WTC11 (cell line): ENCODE results near the gene GABRB3. TPM values are rescaled to one million over a fixed set of nuclear protein-coding genes. Genes with fewer than 3 reads are reported as not detected.

Experiments used
- ATAC-seq: fragments of 200-7000 bp; cut with Tn5 transposase; 2 replicates; pipeline ENCODE4 v1.10.0; 2021; ENCODE audit warnings: mild to moderate bottlenecking, moderate library complexity
- CTCF ChIA-PET: fragments of 300-600 bp; sonication (Branson Sonifier 250); formaldehyde crosslinking; loops from one replicate; lab custom pipeline; 2021; ENCODE audit warnings: antibody characterized with exemption; lab: Charles Lee
- POLR2A ChIA-PET: fragments of 350-600 bp; sonication (Branson Sonifier 250); formaldehyde crosslinking; loops from one replicate; lab custom pipeline; 2021; ENCODE audit warnings: antibody characterized with exemption; lab: Charles Lee
- DNase-seq: peaks from one replicate; pipeline ENCODE4 v3.0.0; 2021; ENCODE audit warnings: low spot score
- H3K27ac Mint-ChIP-seq: 2 replicates; pipeline ENCODE4 v1.8.0; 2021; ENCODE audit warnings: mixed read lengths
- H3K27me3 Mint-ChIP-seq: 2 replicates; pipeline ENCODE4 v1.8.0; 2021; ENCODE audit warnings: low read depth, mild to moderate bottlenecking, moderate library complexity, mixed read lengths
- H3K36me3 Mint-ChIP-seq: 2 replicates; pipeline ENCODE4 v1.8.0; 2021; ENCODE audit warnings: mixed read lengths
- H3K4me1 Mint-ChIP-seq: 2 replicates; pipeline ENCODE4 v1.8.0; 2022; ENCODE audit warnings: mixed read lengths
- H3K4me3 Mint-ChIP-seq: 2 replicates; pipeline ENCODE4 v1.8.0; 2021; ENCODE audit warnings: mild to moderate bottlenecking, moderate library complexity, mixed read lengths
- H3K9me3 Mint-ChIP-seq: 2 replicates; pipeline ENCODE4 v1.8.0; 2021; ENCODE audit warnings: mixed read lengths
- ATF1 ChIP-seq: sonication (generic); formaldehyde crosslinking; IDR thresholded peaks from 2 replicates; pipeline ENCODE4 v1.8.1; 2023; ENCODE audit warnings: mild to moderate bottlenecking, moderate library complexity, missing genetic modification reagents
- ETV6 ChIP-seq: sonication (generic); formaldehyde crosslinking; IDR thresholded peaks from 2 replicates; pipeline ENCODE4 v1.8.1; 2022; ENCODE audit warnings: mild to moderate bottlenecking, missing genetic modification reagents
- FOXJ3 ChIP-seq: sonication (generic); formaldehyde crosslinking; IDR thresholded peaks from 2 replicates; pipeline ENCODE4 v1.9.0; 2021; ENCODE audit warnings: missing genetic modification reagents, mild to moderate bottlenecking, borderline replicate concordance
- GRHL2 ChIP-seq: fragments of 250-450 bp; sonication (Bioruptor Pico); IDR thresholded peaks from 2 replicates; pipeline ENCODE4 v1.8.0; 2022; ENCODE audit warnings: mild to moderate bottlenecking, moderate library complexity; ENCODE audit not compliant: insufficient replicate concordance, severe bottlenecking
- HMGA2 ChIP-seq: fragments of 250-450 bp; sonication (Bioruptor Pico); IDR thresholded peaks from 2 replicates; pipeline ENCODE4 v1.4.0; 2021; ENCODE audit warnings: mild to moderate bottlenecking, moderate library complexity
- IRF2 ChIP-seq: sonication (generic); formaldehyde crosslinking; IDR thresholded peaks from 2 replicates; pipeline ENCODE4 v1.8.0; 2022; ENCODE audit warnings: low read depth, missing genetic modification reagents, borderline replicate concordance
- TCF7 ChIP-seq: sonication (generic); formaldehyde crosslinking; IDR thresholded peaks from 2 replicates; pipeline ENCODE4 v1.8.0; 2022; ENCODE audit warnings: mild to moderate bottlenecking, low read depth, missing genetic modification reagents, moderate library complexity
- ZNF121 ChIP-seq: sonication (generic); formaldehyde crosslinking; IDR thresholded peaks from 2 replicates; pipeline ENCODE4 v1.8.0; 2023; ENCODE audit warnings: missing genetic modification reagents
- ZNF219 ChIP-seq: sonication (generic); formaldehyde crosslinking; IDR thresholded peaks from 2 replicates; pipeline ENCODE4 v1.8.0; 2023; ENCODE audit warnings: missing genetic modification reagents, mild to moderate bottlenecking, borderline replicate concordance
- ZNF416 ChIP-seq: fragments of 250-450 bp; sonication (Bioruptor Pico); IDR thresholded peaks from 2 replicates; pipeline ENCODE4 v1.9.0; 2021; ENCODE audit warnings: mild to moderate bottlenecking, inconsistent platforms
- total RNA-seq: library from RNA; stranded (reverse); gene quantifications from 3 replicates; pipeline ENCODE4 v1.2.3, GENCODE V29; 2021
- TF ChIP-seq, protein P1 (sequence below): sonication (generic); formaldehyde crosslinking; IDR thresholded peaks from 2 replicates; pipeline ENCODE4 v1.8.0; 2022; ENCODE audit warnings: mild to moderate bottlenecking, missing genetic modification reagents
- TF ChIP-seq, protein P2 (sequence below): sonication (generic); formaldehyde crosslinking; IDR thresholded peaks from 2 replicates; pipeline ENCODE4 v1.8.1; 2023; ENCODE audit warnings: mild to moderate bottlenecking, missing genetic modification reagents, borderline replicate concordance
- TF ChIP-seq, protein P3 (sequence below): sonication (generic); formaldehyde crosslinking; IDR thresholded peaks from 2 replicates; pipeline ENCODE4 v1.8.0; 2022; ENCODE audit warnings: mild to moderate bottlenecking, missing genetic modification reagents
- TF ChIP-seq, protein P4 (sequence below): sonication (generic); formaldehyde crosslinking; IDR thresholded peaks from 2 replicates; pipeline ENCODE4 v1.8.1; 2023; ENCODE audit warnings: mild to moderate bottlenecking, moderate library complexity, missing genetic modification reagents
- TF ChIP-seq, protein P5 (sequence below): sonication (generic); formaldehyde crosslinking; IDR thresholded peaks from 2 replicates; pipeline ENCODE4 v1.8.1; 2022; ENCODE audit warnings: low read depth, mild to moderate bottlenecking, moderate library complexity, missing genetic modification reagents, borderline replicate concordance
- TF ChIP-seq, protein P6 (sequence below): sonication (generic); formaldehyde crosslinking; IDR thresholded peaks from 2 replicates; pipeline ENCODE4 v1.8.0; 2022; ENCODE audit warnings: mild to moderate bottlenecking, missing genetic modification reagents

Gene GABRB3
- total RNA-seq, 1 experiment from 2014 or later, result 203 TPM

DNA sequence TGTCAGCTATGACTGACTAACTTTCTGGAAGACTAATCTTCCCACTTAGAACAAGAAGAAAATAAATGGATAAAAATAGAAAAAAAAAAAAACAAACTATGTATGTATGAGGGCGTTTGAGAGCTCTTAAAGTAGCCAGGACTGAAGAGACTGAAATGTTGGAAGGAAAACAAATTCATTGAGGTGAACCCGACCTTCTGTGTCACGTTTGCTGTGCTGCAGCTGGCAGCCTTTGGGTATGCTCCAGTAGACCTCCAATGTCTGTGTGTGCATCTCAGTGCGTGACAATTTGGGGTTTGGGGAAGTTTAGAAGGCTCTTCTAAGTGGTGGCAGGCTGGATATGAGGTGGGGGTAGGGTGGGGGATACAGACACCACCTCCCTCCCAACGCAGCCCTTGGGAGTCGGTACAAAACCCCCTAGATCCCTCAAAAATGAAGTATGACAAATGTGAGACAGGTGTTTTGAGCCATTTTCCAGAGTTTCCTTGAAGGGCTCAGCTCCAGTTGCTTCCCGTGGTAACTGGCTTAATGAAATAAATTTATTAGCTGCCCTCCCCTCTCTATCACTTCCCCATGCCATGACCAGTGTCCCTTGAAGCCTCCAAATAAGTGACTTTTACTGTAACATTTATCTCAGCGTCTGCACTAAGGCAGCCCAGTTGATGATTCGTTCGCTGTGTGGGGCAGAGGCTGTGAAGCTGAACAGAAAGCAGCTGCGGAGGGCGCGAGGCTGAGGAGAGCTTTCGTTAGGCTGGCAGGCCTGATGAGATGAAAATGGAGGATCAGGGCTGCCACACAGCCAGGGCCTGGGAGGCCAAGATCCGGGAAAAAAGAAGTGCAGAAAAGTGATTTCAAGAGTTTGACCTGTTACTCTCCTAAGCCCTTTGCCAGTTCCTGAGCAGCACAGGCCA, 34.9 kb upstream of the GABRB3 start (continued):
- TF ChIP-seq, protein P1, sequence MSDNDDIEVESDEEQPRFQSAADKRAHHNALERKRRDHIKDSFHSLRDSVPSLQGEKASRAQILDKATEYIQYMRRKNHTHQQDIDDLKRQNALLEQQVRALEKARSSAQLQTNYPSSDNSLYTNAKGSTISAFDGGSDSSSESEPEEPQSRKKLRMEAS (CRISPR knock-in tag), result no peak
- TF ChIP-seq, protein P2, sequence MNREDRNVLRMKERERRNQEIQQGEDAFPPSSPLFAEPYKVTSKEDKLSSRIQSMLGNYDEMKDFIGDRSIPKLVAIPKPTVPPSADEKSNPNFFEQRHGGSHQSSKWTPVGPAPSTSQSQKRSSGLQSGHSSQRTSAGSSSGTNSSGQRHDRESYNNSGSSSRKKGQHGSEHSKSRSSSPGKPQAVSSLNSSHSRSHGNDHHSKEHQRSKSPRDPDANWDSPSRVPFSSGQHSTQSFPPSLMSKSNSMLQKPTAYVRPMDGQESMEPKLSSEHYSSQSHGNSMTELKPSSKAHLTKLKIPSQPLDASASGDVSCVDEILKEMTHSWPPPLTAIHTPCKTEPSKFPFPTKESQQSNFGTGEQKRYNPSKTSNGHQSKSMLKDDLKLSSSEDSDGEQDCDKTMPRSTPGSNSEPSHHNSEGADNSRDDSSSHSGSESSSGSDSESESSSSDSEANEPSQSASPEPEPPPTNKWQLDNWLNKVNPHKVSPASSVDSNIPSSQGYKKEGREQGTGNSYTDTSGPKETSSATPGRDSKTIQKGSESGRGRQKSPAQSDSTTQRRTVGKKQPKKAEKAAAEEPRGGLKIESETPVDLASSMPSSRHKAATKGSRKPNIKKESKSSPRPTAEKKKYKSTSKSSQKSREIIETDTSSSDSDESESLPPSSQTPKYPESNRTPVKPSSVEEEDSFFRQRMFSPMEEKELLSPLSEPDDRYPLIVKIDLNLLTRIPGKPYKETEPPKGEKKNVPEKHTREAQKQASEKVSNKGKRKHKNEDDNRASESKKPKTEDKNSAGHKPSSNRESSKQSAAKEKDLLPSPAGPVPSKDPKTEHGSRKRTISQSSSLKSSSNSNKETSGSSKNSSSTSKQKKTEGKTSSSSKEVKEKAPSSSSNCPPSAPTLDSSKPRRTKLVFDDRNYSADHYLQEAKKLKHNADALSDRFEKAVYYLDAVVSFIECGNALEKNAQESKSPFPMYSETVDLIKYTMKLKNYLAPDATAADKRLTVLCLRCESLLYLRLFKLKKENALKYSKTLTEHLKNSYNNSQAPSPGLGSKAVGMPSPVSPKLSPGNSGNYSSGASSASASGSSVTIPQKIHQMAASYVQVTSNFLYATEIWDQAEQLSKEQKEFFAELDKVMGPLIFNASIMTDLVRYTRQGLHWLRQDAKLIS (CRISPR knock-in tag), result no peak
- TF ChIP-seq, protein P3, sequence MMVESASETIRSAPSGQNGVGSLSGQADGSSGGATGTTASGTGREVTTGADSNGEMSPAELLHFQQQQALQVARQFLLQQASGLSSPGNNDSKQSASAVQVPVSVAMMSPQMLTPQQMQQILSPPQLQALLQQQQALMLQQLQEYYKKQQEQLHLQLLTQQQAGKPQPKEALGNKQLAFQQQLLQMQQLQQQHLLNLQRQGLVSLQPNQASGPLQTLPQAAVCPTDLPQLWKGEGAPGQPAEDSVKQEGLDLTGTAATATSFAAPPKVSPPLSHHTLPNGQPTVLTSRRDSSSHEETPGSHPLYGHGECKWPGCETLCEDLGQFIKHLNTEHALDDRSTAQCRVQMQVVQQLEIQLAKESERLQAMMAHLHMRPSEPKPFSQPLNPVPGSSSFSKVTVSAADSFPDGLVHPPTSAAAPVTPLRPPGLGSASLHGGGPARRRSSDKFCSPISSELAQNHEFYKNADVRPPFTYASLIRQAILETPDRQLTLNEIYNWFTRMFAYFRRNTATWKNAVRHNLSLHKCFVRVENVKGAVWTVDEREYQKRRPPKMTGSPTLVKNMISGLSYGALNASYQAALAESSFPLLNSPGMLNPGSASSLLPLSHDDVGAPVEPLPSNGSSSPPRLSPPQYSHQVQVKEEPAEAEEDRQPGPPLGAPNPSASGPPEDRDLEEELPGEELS, result no peak

DNA sequence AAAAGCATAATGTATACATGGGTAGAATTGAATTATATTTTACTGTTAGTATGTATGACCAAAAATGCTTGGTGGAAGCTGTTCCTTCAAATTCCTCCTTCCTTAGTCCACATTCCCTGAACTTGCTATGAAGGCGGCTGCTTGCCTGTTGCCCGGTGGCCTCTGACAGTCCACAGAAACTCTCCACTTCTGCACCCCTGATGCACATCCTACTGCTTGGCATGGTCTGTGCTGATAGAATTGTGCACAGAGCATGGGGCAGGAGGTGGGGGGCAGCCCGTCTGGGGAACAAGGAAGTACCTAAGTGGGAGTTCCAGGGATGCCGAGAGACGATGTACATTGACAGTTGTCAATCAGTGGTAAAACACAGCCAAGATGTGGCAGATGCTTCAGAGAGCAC, 33.7 kb upstream of the GABRB3 start:
- no peak for DNase-seq
- H3K36me3 Mint-ChIP-seq, result no peaks in the 10 kb centered on the region
- POLR2A ChIA-PET, result no interaction called here
- H3K27ac Mint-ChIP-seq, result no peak overlapping the region
- H3K27me3 Mint-ChIP-seq, result no peaks in the 10 kb centered on the region
- H3K4me1 Mint-ChIP-seq, result peaks cover 23% of the 10 kb centered on the region
- CTCF ChIA-PET, result interaction anchor here (1.5 kb wide), 1 partner anchor 32 kb away, joined by 8 read pairs; no protein-coding TSS in a partner anchor
- H3K9me3 Mint-ChIP-seq, result peaks cover 10% of the 10 kb centered on the region
- H3K4me3 Mint-ChIP-seq, result no peak overlapping the region
- ATAC-seq, result no peak
- TF ChIP-seq ATF1 (CRISPR knock-in tag) (no peak), GRHL2 (CRISPR knock-in tag) (no peak), ZNF219 (CRISPR knock-in tag) (no peak), TCF7 (CRISPR knock-in tag) (no peak), ZNF416 (no peak), IRF2 (no peak), FOXJ3 (no peak), HMGA2 (CRISPR knock-in tag) (no peak), ETV6 (CRISPR knock-in tag) (no peak), ZNF121 (CRISPR knock-in tag) (no peak)
- TF ChIP-seq, protein P4, sequence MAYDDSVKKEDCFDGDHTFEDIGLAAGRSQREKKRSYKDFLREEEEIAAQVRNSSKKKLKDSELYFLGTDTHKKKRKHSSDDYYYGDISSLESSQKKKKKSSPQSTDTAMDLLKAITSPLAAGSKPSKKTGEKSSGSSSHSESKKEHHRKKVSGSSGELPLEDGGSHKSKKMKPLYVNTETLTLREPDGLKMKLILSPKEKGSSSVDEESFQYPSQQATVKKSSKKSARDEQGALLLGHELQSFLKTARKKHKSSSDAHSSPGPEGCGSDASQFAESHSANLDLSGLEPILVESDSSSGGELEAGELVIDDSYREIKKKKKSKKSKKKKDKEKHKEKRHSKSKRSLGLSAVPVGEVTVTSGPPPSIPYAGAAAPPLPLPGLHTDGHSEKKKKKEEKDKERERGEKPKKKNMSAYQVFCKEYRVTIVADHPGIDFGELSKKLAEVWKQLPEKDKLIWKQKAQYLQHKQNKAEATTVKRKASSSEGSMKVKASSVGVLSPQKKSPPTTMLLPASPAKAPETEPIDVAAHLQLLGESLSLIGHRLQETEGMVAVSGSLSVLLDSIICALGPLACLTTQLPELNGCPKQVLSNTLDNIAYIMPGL (CRISPR knock-in tag), result no peak
- TF ChIP-seq, protein P5, sequence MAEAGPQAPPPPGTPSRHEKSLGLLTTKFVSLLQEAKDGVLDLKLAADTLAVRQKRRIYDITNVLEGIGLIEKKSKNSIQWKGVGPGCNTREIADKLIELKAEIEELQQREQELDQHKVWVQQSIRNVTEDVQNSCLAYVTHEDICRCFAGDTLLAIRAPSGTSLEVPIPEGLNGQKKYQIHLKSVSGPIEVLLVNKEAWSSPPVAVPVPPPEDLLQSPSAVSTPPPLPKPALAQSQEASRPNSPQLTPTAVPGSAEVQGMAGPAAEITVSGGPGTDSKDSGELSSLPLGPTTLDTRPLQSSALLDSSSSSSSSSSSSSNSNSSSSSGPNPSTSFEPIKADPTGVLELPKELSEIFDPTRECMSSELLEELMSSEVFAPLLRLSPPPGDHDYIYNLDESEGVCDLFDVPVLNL (CRISPR knock-in tag), result no peak
- TF ChIP-seq, protein P1 (CRISPR knock-in tag), result no peak
- TF ChIP-seq, protein P6, sequence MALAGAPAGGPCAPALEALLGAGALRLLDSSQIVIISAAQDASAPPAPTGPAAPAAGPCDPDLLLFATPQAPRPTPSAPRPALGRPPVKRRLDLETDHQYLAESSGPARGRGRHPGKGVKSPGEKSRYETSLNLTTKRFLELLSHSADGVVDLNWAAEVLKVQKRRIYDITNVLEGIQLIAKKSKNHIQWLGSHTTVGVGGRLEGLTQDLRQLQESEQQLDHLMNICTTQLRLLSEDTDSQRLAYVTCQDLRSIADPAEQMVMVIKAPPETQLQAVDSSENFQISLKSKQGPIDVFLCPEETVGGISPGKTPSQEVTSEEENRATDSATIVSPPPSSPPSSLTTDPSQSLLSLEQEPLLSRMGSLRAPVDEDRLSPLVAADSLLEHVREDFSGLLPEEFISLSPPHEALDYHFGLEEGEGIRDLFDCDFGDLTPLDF, result no peak
- TF ChIP-seq, all 79 proteins: peak for 0
